ENCODE data around the gene ARHGEF4.

DNA sequence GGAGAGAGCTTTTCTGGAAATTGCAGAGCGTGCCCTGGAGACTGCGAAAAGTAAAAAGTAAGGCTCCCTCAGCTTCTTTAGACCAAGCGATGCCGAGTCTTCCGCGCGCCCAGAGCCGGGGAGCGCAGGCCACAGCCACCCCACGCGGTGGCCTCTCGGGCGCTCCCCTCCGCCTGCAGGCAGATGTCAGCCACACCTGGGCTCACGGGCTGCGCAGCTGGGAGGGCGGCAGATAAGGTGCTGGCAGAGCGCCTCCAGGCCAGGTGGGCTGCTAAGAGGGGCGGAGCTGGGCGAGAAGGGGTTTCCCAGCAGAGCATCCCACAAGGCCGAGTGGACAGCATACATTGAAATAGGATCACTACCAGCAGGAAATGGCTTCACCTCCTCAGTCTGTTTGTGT is 81.7 kb downstream of the ARHGEF4 start:
- TF ChIP-seq EZH2 (IDR thresholded peaks at IDR 0.05) (no peak), POLR2AphosphoS5 (IDR thresholded peaks at IDR 0.05; ENCODE audit: borderline replicate concordance, low read depth, low read length) (no peak), FOXP2 (optimal IDR thresholded peaks at IDR 0.05; ENCODE audit: control extremely low read depth, extremely low read length, insufficient read depth) (no peak)

All from SK-N-MC (cell line).